Measurements from ENCODE around the gene UBE2L5.

UBE2L5 gene

DNA sequence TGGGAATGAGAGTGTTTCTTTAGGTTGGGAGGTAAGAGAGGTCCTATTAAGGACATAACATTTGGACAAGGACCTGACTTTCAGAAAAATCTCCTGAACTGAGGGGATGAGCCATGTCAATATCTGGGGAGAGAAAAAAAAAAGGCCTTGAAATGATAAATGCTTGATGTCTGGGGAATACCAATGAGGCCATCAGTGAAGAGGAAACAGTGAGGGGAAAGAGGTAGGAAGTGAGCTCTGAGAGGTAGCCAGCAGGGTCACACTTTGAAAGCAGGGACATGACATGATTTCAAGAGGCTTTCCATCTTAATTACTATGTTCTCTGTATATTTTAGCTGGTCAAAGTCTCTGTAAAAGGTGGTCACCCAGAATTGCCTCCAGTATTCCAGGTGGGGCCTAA is 9.9 kb upstream of the UBE2L5 start:
- Mint-ChIP-seq H3K9me3 (no peaks in the 10 kb centered on the region), H3K27me3 (no peaks in the 10 kb centered on the region), H3K27ac (no peak overlapping the region), H3K4me1 (ENCODE audit: low read depth in 2 of 2) (peaks cover 14 to 16% of the 10 kb centered on the region in 2 donors), H3K36me3 (ENCODE audit: insufficient read depth) (no peaks in the 10 kb centered on the region), H3K4me3 (no peak overlapping the region)
- no peak for DNase-seq
- ATAC-seq (replicated peaks), result no peak

DNA sequence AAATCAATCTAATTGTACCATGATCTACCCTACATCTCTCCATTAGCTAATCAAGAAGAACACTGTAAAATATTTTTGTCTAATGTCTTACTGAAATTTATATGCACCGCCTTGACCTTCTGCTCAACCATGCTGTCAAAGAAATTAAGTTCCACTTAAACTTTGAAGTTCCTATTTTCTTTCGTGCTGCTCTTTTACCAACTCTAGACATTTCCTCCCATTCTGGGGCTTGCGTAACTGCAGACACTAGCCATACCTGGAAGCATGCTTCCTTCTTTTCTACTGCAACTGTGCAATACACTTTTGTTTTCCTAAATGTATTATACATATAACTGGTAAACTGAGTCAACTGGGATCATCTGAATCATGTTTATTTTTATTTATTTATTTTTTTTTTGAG is 8.5 kb upstream of the UBE2L5 start:
- no peaks in the 10 kb centered on the region for H3K36me3 Mint-ChIP-seq (ENCODE audit: insufficient read depth)
- H3K9me3 Mint-ChIP-seq, result no peaks in the 10 kb centered on the region
- no peaks in the 10 kb centered on the region for H3K27me3 Mint-ChIP-seq
- no peak overlapping the region for H3K4me3 Mint-ChIP-seq
- H3K4me1 Mint-ChIP-seq (ENCODE audit: low read depth in 2 of 2), result peaks cover 6 to 8% of the 10 kb centered on the region in 2 donors
- H3K27ac Mint-ChIP-seq, result no peak overlapping the region
- DNase-seq (no peak), ATAC-seq (replicated peaks) (no peak)

DNA sequence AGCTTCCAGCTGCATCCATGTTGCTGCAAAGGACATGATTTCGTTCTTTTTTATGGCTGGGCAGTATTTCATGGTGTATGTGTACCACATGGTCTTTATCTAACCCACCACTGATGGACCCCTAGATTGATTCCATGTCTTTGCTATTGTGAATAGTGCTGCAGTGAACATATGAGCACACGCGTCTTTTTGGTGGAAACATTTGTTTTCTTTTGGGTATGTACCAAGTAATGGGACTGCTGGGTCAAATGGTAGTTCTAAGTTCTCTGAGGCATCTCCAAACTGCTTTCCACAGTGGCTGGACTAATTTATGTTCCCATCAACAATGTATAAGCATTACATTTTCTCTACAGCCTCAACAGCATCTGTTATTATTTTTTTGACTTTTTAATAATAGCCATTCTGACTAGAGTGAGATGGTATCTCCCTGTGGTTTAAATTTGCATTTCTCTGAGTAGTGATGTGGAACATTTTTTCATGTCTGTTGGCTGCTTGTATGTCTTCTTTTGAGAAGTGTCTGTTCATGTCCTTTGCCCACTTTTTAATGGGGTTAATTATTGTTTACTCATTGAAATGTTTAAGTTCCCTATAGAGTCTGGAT is 6.8 kb upstream of the UBE2L5 start:
- peaks cover 3 to 4% of the 10 kb centered on the region in 2 donors for H3K4me1 Mint-ChIP-seq (ENCODE audit: low read depth in 2 of 2)
- no peak overlapping the region for H3K4me3 Mint-ChIP-seq
- no peaks in the 10 kb centered on the region for H3K27me3 Mint-ChIP-seq
- H3K36me3 Mint-ChIP-seq (ENCODE audit: insufficient read depth), result no peaks in the 10 kb centered on the region
- DNase-seq (no peak), ATAC-seq (replicated peaks) (no peak)
- no peak overlapping the region for H3K27ac Mint-ChIP-seq
- no peaks in the 10 kb centered on the region for H3K9me3 Mint-ChIP-seq

DNA sequence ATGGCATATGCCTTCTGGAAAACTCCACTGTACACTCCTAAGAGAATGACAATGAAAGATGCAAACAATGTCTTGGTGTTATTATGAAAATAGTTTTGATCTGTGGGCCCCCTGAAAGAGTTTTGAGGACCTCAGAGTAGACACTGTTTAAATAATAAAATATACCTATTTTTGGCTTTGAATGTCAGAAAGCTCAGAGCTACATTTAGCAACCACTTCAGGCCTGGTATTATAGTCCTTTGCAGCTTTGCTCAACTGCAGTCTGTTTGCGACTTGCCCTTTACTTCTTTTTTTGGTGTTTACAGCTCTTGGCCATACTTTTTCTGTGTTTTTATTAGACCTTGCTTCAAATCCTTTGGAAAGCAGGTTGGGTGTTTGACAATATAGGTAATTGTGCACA is 5.8 kb upstream of the UBE2L5 start:
- Mint-ChIP-seq H3K4me1 (ENCODE audit: low read depth in 2 of 2) (peaks cover 11 to 12% of the 10 kb centered on the region in 2 donors), H3K27me3 (no peaks in the 10 kb centered on the region), H3K27ac (no peak overlapping the region), H3K4me3 (no peak overlapping the region), H3K36me3 (ENCODE audit: insufficient read depth) (peaks cover 7% of the 10 kb centered on the region), H3K9me3 (no peaks in the 10 kb centered on the region)
- no peak for DNase-seq
- ATAC-seq (replicated peaks), result no peak

DNA sequence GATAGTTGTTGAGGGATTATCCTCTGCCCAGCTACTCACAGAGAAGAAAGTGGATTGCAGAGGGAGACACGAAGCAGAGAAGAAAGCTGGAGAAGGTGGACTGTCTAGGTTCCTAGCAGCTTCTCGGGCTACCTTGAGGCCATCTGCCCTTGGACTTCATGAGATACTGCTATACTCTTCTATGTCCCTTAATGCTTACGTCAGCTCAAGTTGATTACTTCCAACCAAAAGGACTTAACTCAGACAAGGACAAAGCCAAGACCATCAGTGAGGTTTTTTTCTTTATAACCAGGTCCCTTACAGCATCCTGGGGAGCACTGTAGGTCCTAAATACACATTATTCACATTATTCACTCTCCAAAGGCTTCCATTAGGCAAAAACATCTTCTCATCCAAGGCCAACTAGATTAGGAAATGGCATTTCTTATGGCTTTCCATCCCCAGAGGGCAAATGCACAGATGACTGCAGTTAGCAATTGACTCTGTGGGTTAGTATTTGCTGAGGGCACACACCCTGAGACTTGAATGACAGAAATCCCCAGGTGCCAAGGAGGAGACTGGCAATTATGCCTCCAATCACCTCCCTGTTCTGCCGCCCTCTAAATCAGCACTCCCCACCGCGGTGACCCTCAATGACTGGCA is 4.1 kb upstream of the UBE2L5 start:
- H3K27me3 Mint-ChIP-seq, result no peaks in the 10 kb centered on the region
- peaks cover 15% of the 10 kb centered on the region in 2 donors for H3K4me1 Mint-ChIP-seq (ENCODE audit: low read depth in 2 of 2)
- H3K9me3 Mint-ChIP-seq, result no peaks in the 10 kb centered on the region
- H3K36me3 Mint-ChIP-seq (ENCODE audit: insufficient read depth), result peaks cover 15% of the 10 kb centered on the region
- ATAC-seq (replicated peaks) (no peak), DNase-seq (no peak)
- peak overlapping the region in 1 of 2 donors; percentile 38 for H3K27ac Mint-ChIP-seq
- H3K4me3 Mint-ChIP-seq, result no peak overlapping the region

DNA sequence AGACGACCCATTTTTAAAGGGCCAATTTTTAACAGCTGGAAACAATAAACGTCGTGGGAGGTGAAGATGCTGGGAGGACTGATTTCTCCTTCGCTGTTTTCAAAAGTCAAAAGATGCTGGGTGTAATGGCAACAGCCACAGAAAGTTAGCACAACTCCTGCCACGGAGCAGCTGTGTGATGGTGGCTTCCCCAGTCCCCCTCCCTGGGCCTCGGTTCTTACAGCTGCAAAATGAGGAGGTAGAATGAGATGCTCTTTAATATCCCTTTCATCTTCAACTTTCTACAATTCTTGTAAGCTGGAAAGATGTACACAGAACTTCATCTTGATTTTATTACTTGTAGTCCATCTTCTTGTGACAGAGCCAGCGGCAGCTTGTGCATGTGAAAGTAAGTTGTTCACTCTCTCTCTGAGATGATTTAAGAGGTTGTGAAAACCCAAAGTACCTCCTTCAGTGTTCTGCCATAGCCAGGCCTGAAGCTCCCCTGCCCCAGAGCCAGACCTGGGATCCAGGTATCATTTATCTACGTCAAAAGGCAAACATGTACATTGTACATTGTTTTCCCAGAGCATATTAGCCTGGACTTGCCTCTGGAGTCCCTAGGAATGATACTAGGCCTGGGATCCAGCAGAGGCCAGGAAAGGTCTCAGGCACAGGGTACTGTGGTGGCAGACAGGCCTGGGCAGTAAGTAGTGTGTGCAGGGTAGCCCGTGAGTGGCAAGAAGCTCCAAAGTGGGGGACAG is 3.4 kb upstream of the UBE2L5 start:
- Mint-ChIP-seq H3K27me3 (no peaks in the 10 kb centered on the region), H3K4me1 (ENCODE audit: low read depth in 2 of 2) (peaks cover 15% of the 10 kb centered on the region in 2 donors), H3K9me3 (no peaks in the 10 kb centered on the region), H3K36me3 (ENCODE audit: insufficient read depth) (peaks cover 15% of the 10 kb centered on the region), H3K27ac (peak overlapping the region in 1 of 2 donors; percentile 38), H3K4me3 (no peak overlapping the region)
- no peak for DNase-seq
- no peak for ATAC-seq (replicated peaks)

DNA sequence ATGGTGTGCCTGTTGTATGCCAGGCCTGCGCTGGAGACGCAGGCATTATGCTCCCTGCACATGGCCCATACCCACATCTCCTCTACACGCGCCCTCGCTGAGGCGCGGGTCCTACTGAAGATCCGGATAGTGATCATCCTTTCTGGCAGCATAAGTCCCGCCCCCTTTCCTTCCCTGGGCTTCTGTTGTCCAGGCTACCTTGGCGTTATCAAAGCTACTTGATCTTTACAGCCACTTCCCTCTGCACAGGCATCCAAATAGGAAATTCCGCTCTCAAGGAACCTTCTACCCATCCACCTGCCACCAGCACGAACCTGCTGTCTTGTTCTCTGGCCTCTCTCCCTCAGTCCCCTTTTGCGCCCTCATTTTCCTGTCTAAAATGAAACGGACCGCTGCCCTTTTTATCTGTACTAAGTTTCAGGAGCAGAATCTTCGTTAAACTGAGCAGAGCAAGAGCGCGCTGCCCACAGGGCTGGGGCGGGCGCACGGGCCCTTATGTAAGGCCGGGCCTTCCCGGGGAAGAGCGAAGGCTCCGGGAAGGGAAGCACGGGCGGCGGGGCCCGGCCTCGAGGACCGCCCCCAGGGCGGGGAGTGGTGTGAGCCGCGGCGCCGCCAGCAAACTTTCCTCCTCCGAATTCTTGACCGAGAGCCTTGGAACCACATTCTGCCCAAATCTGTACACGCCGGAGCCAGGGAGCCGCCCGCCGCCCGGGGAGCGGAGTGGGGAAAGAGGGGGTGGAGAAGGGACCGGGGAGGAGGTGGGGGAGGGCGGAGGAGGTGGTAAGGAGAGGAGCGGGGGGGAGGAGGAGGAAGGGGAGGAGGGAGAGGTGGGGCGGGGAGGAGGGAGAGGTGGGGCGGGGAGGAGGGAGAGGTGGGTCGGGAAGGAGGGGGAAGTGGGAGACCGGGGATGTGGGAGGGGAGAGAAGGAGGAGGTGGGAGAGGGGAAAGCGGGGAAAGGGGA is 920 bp upstream of the UBE2L5 start:
- peaks cover 15% of the 10 kb centered on the region for H3K36me3 Mint-ChIP-seq (ENCODE audit: insufficient read depth)
- no peaks in the 10 kb centered on the region for H3K9me3 Mint-ChIP-seq
- no peaks in the 10 kb centered on the region for H3K27me3 Mint-ChIP-seq
- ATAC-seq (replicated peaks), result peak; percentile 18
- peak overlapping the region; percentile 71 to 73 for H3K27ac Mint-ChIP-seq
- H3K4me1 Mint-ChIP-seq (ENCODE audit: low read depth in 2 of 2), result peaks cover 12 to 13% of the 10 kb centered on the region in 2 donors
- DNase-seq, result peak in 2 of 3 experiments; percentile 7 to 15
- H3K4me3 Mint-ChIP-seq, result peak overlapping the region; percentile 82 to 87

DNA sequence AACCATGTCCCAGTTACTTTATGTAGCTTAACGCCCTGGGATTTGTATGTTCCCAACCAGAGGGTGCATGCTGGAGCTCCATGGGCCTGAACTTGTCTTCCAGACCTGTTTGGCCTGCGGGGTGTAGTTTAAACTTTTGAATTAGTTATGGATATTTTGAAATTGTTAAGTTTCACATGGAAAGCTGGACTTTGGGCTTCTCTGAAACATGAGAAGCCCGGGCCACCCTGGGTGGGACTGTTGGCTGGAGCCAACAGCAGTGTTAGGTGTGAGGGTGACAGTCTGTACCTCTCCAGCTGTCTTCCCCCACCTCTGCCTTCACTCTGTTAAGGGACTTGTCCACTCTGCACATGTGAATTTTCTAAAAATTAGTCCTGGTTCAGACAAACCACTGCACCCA is 1.6 kb downstream of the UBE2L5 start:
- DNase-seq (no peak), ATAC-seq (replicated peaks) (no peak)
- no peak overlapping the region for H3K27ac Mint-ChIP-seq
- H3K36me3 Mint-ChIP-seq (ENCODE audit: insufficient read depth), result peaks cover 15% of the 10 kb centered on the region
- H3K9me3 Mint-ChIP-seq, result no peaks in the 10 kb centered on the region
- H3K4me3 Mint-ChIP-seq, result no peak overlapping the region
- H3K4me1 Mint-ChIP-seq (ENCODE audit: low read depth in 2 of 2), result peaks cover 12 to 13% of the 10 kb centered on the region in 2 donors
- H3K27me3 Mint-ChIP-seq, result no peaks in the 10 kb centered on the region

DNA sequence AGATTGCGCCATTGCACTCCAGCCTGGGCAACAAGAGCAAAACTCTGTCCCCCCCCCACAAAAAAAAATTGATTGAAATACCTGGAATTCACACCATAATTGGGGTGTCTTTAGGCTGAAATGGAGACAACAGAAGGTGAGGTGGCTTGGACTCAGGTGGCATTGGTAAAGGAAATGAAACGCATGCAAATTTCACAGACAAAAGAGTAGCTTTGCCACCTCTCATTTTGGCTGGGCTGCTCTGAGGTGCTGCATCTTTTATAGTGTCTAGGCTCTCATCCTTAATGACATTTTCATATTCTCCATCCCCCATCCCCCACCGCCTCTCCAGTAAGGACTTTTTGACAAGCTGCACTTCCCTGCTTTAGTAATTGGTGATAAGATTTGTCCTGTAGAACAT is 6.9 kb downstream of the UBE2L5 start:
- DNase-seq (no peak), ATAC-seq (replicated peaks) (no peak)
- Mint-ChIP-seq H3K36me3 (ENCODE audit: insufficient read depth) (no peaks in the 10 kb centered on the region), H3K27me3 (no peaks in the 10 kb centered on the region), H3K9me3 (no peaks in the 10 kb centered on the region), H3K4me1 (ENCODE audit: low read depth in 2 of 2) (peaks cover 1 to 3% of the 10 kb centered on the region in 2 donors), H3K27ac (no peak overlapping the region), H3K4me3 (no peak overlapping the region)

DNA sequence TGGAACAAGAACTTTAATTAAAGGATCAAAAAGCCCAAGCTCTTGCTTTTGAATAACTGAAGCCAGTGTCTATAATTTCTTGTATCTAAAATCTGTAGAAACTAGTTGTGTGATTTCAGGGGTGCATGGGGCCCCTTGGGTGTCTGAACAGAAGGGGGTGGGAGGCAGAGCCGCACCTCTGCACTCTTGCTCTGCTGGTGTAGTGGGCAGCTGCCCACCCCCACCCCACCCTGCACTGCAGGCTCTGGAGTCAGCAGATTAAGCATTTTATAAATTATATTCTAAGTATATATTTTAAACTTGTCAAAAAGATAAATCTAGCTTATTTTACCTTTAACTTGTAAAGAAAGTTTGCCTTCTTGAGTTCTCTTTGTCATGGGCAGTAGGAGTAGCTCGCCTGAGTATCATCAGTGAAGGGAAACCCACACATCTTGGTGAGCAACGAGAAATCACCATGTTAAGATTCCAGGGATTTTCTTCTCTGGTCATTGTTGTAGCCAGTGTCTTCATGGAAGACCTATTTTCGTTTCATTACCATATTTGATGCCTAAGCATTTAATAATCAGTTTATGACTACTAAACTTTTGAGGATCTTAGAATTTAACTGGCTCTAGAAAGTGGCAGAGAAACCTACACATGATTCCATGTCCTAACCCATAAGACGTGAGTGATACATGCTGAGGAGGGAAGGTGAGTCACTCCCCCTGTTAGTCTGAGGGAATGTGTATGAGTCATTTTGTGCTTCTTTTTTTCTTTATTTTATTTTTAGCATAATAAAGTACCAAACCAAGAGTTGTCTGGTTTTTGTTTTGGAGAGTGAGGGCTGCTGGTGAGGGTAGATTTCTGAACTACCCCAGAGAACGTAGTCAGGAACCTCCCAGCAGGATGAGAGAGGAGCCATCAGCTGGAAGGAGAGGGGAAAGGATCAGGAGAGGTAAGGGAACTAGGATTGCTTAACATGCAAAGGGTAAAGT is 7.7 kb downstream of the UBE2L5 start:
- ATAC-seq (replicated peaks), result peak; percentile 31
- peaks cover 1 to 3% of the 10 kb centered on the region in 2 donors for H3K4me1 Mint-ChIP-seq (ENCODE audit: low read depth in 2 of 2)
- H3K4me3 Mint-ChIP-seq, result no peak overlapping the region

DNA sequence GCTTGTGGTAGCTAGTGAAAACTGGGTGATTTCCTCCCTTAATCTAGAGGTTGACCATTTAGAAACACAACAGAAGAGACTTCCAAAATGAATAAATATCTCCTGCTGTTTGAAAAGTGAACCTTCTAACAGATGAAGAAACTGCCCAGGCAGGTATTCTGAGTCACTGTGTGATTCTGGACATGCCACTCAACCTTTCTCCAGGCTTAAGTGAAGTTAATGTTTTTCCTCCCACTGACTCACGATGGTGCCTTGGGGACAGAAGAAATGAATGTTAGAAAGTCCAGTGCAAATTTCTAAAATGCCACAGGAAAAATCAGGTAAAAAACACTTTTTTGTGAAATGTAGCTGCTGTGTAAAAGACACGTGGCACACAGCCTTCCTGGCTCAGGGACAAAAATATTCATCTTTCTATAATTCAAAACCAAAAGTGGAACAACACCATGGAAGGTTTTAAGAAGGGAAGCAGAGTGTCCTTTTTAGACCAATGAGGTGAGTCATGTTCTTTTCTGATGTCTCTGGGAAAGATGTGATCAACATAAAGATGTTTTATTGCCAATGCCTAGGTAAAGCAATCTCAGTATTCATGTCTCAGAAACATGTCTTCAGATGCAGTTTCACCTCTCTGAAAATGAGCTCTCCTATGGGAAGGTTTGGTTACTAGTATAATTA is 9.1 kb downstream of the UBE2L5 start:
- peaks cover 1 to 3% of the 10 kb centered on the region in 2 donors for H3K4me1 Mint-ChIP-seq (ENCODE audit: low read depth in 2 of 2)
- no peaks in the 10 kb centered on the region for H3K9me3 Mint-ChIP-seq
- no peaks in the 10 kb centered on the region for H3K27me3 Mint-ChIP-seq
- H3K4me3 Mint-ChIP-seq, result no peak overlapping the region
- DNase-seq (no peak), ATAC-seq (replicated peaks) (no peak)
- no peaks in the 10 kb centered on the region for H3K36me3 Mint-ChIP-seq (ENCODE audit: insufficient read depth)
- no peak overlapping the region for H3K27ac Mint-ChIP-seq

More for the DNA sequence above, 7.7 kb downstream of the UBE2L5 start:
- DNase-seq, result no peak
- no peaks in the 10 kb centered on the region for H3K36me3 Mint-ChIP-seq (ENCODE audit: insufficient read depth)
- H3K9me3 Mint-ChIP-seq, result no peaks in the 10 kb centered on the region
- peak overlapping the region in 1 of 2 donors; percentile 7 for H3K27ac Mint-ChIP-seq
- no peaks in the 10 kb centered on the region for H3K27me3 Mint-ChIP-seq

DNA sequence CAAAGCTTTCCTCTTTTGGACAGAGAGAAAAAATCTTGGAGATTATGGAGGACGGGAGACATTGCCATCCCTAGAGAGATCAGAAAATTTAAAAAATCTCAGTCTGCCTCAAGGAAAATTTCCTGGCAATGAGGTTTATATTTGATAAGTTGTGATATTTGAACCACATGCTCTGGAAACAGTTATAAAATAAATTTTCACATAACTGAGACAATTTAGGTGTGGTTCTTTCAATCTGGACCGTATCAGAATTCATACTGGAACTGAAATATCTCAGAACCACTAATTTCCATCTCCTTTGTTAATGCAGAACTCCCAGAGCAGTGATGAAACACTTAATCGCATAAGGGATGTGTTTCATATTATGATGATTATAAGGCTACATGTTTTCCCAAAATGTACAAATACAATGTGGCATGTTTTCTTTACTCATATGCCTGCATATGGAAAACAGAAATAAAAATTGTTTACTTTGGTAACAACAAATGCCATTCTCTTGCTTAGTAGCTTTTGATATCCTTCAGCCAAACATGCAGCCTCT is 13.7 kb downstream of the UBE2L5 start:
- ATAC-seq (replicated peaks) (no peak), DNase-seq (no peak)
- no peaks in the 10 kb centered on the region for H3K27me3 Mint-ChIP-seq
- H3K27ac Mint-ChIP-seq, result no peak overlapping the region
- peaks cover 0 to under 1% of the 10 kb centered on the region in 2 donors for H3K4me1 Mint-ChIP-seq (ENCODE audit: low read depth in 2 of 2)
- H3K4me3 Mint-ChIP-seq, result no peak overlapping the region
- H3K36me3 Mint-ChIP-seq (ENCODE audit: insufficient read depth), result no peaks in the 10 kb centered on the region
- H3K9me3 Mint-ChIP-seq, result no peaks in the 10 kb centered on the region
